ENCODE data around the gene CTNND2.
"Not testable (repeated sequence)": the region's sequence is repeated elsewhere in the genome, so short reads cannot be mapped to it uniquely, and the experiment has no call there.

The CTNND2 gene

DNA sequence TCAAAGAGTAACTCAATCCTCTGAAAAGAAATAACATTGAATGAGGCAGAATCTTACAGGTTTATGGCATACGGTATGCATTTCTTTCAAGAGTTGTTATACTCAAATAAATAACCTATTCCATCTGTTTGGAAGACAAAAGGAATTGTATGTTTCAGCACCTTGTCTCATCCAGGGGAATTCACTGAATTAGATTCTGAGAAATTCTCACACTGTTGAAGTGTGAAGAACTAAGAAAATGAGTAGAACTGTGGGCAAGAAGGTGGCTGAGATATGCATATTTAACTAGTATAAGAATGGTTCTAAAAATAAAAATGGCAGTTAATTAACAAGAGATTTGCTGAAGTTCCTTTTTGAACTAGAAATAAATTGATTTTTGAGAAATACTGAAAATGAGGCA lies 863.9 kb downstream of the CTNND2 start:
- no peak for DNase-seq (ENCODE audit: low read depth, low spot score)

DNA sequence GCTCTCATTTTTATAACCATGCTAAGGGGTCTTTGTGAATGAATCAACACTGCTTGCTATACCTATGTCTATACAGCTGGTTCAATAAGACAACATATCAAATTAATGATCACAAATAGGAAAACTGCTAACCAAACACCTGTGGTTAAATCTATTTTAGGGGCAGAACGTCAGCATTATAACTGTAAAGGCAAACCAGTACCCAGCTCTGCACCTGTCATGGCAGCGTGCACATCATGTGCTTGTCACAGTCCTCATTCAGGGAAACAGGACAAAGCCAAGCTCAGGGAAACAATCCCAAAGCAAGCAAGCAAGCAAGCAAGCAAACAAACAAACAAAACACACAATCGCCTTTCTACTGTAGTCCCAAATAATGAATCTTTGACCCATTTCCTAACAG lies 865.5 kb downstream of the CTNND2 start:
- no peak for DNase-seq (ENCODE audit: low read depth, low spot score)

DNA sequence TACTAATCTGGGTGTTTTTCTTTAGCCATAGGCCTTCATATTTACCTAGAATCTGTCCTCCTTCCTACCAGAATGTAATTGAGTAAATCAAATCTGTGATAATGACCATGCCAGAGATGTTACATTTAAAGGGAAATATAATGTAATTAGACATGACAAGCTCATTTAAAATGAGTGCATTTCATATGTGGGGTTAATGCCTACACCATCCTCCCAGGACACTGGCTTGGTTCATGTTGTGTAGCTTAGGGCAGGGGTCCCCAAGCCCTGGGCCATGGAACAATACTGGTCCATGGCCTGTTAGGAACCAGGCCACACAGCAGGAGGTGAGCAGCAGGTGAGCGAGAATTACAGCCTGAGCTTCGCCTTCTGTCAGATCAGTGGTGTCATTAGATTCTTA lies 866.3 kb downstream of the CTNND2 start:
- DNase-seq (ENCODE audit: low read depth, low spot score): no peak

DNA sequence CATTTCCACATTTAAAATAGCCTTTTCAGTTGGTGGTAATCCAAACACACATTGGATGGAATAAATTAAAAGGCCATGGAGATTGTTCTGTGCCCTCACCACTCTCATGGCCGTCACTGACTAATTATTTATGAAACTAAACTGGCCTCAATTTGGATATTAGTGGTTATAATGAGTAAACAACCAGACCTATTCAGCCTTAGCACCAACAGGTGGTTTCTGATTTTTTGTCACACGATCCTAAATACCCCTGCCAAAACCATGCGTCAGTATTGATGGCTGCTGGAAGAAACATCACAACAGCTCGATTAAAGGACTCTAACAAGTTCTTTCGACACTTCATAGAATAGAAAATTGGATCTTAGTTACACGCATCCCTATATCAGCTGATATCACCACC lies 867.2 kb downstream of the CTNND2 start:
- DNase-seq (ENCODE audit: low read depth, low spot score): no peak

DNA sequence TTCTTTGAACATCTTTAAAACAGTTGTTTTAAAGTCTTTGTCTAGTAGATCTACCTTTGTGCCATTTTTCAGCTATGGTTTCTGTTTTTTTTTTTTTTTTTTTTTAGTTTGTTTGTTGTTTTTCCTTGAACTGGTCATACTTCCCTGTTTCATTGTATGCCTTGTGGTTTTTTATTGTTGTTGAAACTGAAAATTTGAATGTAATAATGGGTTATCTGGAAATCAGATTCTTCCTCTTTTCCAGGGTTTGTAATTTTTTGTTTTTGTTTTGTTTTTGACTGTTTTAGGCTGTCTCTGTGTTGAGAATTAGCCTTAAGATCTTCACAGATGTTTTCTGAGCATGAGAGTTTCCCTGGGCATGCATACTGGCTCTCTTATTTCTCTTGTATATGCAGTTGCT lies 873.6 kb downstream of the CTNND2 start:
- no peak for DNase-seq (ENCODE audit: low read depth, low spot score)

DNA sequence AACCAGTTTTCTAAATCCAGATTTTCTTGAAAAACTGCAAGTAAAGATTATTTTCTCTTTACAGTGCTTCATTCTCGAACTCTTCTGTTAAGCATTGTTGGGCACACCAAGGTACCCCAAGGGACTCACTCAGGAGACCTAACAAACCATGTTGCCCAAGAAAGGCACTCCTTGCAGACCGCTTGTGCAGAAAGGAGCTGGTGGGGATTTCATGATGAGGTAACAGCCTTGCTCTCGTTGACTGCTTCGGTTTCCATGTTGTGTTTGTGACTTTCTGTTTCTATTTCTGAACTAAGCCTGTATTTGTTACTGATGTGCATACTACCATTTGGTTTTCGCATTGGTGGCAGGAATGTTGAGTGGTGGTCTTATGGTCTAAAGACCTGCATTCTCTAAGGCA lies 876.6 kb downstream of the CTNND2 start:
- no peak for DNase-seq (ENCODE audit: low read depth, low spot score)

DNA sequence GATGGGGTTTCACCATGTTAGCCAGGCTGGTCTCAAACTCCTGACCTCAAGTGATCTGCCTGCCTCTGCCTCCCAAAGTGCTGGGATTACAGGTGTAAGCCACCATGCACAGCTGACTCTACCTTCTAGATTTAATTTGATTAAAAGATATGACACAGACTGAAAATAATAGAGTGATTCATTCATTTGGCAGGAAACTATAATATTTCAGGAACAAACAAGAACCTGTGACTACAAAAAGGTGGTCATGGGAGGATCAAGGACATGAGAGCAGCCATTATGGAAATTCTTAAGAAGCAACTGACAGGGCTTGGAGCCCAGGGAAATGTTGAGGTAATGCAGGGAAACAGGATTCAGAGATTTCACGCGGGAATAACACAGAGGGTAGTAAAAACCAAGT lies 877.7 kb downstream of the CTNND2 start:
- no peak for DNase-seq (ENCODE audit: low read depth, low spot score)

DNA sequence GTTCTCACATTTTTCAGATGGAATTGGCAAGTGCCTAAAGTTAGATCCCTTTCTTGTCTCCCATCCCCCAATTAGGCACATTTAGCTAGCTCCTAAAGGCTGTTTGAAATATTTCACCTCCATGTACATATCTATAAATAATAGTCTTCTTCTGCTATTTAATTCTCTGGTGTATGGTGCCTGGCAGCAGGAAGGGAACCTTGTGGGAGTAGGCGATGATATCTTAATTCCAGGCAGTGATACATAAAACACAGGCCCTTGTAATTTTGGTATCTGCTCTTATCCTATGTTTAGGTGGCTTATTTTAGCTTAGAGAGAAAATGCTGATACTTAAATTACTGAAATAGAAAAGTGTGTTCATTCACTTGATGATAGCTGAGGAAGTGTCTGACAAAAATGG lies 880.3 kb downstream of the CTNND2 start:
- DNase-seq (ENCODE audit: low read depth, low spot score): no peak

DNA sequence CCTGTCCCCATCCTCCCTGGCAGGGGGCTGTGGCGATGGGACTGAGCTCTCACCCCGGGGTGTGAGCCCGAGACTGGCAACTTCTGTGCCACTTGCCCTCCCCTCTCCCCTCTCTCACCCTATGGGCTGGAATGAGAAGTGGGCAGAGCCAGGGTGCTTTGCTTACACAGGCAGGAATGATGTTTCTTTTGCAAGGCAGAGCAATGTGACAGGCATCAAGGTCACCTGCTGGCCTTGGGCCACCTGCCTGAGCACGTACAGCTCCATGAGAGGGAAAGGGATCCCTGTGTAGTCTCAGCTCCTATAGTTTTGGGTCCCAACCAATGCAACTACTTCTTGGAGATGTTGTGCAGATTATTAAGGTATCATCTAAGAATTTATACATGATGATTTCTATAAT lies 890.5 kb downstream of the CTNND2 start:
- DNase-seq (ENCODE audit: low read depth, low spot score): no peak

DNA sequence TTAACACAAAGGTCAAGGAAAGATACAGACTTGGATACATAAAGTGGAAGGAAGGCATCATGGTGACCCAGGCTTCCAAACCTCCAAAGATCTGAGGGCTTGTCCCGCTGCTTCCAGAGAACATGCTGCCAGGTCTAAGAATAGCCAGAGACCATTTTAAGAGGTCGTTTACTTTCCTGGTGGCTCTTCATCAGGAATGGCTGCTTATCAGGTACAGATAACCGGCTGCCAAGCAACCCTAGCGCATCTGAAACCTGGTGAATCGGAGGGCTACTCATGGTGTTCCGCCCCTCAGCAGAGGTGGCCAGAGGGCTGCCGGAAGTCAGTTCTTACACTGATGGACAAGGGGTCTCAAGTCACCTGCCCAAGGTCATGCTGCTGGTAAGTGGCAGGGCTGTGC lies 892.0 kb downstream of the CTNND2 start:
- DNase-seq (ENCODE audit: low read depth, low spot score): no peak

DNA sequence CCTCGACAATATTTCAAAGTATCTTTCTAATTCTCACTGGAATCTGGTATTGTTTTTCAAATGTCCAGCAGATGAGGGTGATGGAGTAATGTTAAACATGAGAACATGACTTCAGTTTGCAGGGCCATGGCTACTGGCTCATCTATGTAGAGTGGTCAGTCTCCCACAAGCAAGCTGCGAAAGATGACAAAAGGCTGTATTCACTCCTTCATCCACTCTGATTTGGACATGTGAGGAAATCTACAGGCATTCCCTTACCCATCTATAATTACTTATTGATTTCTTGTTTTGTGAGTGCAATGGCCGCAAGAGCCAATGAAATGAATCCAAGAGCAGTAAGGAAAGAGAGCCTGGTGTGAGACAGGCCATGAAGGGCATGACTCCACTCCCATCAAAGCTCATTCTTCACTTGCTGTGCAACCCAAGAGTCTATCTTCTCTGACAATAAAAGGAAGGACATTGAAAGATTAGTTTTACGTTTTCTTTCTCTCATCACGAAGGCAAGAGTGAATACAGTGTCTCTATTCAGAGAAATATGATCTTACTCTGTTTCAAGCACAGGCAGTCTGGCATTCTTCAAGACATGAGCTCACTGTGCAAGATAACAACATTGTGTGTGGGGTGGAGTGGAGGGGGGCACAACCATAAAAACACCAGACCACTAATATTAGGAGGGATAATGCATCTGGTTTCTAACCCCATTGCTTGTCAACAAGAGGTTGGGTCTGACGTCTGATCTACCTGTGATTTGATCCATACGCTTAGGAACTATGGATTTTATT lies 893.6 kb downstream of the CTNND2 start:
- DNase-seq (ENCODE audit: low read depth, low spot score): no peak

DNA sequence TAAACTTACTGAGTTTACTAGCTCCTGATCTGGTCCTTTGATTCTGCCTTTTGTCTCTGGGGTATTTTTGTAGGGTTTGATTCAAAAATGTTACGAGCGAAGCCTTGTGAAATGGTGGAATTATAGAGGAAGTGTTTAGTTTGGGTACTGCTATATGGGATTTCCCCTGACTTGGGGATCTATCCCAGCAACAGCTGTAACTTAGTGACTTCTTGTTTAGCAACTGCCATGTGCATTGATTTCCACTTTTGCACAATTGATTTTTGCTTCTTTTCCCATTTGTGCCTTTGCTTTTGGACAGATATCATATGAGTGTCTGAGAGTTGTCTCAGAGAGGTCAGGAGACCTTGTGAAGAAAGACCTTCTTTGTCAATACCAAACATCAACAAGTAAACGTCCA lies 894.7 kb downstream of the CTNND2 start:
- DNase-seq (ENCODE audit: low read depth, low spot score): no peak

DNA sequence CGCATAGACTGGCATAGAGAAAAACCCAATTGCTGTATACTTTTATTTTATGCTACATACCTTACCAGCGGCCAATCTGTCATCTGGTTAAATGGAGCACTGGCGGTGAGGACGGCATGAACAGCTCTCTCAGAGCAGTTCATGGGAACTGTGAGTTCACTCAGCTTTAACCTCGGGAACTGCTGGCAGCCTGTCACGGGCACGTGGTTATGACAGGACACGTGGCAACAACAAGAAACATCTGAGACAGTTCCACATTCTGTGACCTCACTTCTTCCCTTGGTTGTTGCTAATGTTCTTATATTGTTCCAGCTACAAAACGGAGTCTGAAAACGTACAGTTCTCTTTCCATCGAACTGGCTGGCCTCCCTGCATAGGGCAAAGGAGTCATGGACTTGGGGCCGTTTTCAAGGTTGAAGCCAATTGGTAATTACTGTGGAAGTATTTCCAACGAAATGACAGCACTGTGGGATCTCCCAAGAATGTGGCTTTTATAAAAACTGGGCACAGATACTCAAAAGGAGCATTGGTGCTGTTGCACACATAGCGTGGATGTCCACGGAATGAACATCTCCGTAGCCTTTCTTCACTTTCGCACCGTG lies 896.9 kb downstream of the CTNND2 start:
- no peak for DNase-seq (ENCODE audit: low read depth, low spot score)

DNA sequence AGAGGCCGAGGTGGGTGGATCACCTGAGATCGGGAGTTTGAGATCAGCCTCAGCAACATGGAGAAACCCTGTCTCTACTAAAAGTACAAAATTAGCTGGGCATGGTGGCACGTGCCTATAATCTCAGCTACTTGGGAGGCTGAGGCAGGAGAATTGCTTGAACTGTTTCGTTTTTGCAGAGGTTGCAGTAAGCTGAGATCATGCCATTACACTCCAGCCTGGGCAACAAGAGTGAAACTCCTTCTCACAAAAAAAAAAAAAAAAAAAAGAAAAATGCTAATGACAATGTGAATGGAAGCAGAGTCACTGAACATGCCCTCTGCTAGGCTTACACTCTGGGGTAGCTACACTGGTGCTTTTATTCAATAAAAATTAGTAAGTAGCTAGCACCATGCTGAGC lies 899.7 kb downstream of the CTNND2 start:
- not testable (repeated sequence) for DNase-seq (ENCODE audit: low read depth, low spot score)

DNA sequence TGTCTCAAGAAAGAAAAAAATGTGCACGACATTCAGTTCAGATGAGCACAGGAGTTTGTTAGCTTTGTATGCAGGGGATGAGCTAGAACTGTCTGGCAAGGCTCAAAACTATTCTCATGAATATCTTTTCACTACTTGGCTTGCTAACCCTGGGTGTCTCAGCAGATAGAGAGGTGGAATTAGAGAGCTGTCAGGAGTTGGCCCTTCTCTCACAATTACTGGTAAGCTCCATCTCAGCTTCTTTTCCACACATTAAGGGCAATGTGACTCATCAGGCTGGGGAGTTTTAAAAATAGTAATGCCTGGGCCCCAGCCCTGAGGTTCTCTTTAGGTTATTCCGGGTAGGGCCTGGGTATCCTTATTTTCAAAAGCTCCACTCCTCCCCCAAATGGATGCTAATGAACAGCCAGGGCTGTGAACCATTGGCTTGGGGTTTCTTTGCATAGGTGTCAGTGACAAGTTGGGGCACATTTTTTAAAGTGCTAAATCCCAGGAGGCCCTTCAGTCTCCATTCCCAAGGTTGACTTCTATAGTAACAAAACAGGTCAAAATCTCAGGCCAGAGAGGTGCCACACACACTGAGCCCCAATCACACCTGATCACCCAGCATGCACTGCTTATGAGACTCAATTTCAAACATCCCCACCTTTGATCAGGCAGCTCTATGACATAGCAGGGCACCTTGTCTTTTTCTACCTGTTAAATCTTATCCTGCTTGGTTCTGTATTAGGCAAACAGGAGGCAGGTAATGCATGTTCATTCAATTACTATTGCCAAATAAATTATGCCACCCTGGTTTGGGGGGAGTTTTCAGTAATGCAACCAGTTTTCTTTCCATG lies 903.5 kb downstream of the CTNND2 start:
- no peak for DNase-seq (ENCODE audit: low read depth, low spot score)

DNA sequence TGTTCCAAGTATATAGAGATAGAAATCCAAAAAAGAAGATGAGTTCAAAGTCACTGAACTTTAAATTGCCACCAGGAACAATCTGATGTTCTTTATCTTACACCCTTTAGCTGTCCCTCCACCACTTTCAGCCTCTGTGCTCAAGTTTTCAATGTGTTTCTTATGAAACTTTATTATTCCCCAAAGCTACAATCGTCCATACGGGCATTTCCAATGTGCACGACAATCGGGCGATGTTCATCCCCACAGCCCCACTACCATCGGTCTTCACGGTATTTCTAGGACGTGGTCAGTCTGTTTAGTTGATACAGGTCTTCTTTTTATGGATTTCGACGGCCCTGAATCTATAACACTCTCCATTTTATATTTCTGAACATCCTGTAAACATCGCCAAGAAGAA lies 904.5 kb downstream of the CTNND2 start:
- DNase-seq (ENCODE audit: low read depth, low spot score): no peak

DNA sequence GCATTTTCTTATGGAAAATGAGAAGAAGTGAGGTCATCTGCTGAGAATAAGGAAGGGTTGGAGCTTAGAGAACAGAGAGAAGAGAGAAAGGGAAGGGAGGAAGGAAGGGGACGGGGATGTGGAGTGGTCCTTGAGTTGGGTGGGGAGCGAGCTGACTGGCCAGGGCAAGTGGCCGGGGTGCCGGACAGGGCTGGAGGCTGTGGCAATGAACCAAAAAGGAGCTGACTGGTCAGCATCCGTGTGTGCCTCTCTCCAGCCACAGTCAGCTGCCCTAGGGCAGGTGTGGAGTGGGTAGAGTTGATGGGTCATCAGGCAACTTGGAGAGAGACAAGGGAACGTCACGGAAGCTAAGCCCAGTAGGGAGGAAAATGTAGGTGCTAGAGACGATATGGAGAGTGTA lies 908.4 kb downstream of the CTNND2 start:
- DNase-seq (ENCODE audit: low read depth, low spot score): no peak

DNA sequence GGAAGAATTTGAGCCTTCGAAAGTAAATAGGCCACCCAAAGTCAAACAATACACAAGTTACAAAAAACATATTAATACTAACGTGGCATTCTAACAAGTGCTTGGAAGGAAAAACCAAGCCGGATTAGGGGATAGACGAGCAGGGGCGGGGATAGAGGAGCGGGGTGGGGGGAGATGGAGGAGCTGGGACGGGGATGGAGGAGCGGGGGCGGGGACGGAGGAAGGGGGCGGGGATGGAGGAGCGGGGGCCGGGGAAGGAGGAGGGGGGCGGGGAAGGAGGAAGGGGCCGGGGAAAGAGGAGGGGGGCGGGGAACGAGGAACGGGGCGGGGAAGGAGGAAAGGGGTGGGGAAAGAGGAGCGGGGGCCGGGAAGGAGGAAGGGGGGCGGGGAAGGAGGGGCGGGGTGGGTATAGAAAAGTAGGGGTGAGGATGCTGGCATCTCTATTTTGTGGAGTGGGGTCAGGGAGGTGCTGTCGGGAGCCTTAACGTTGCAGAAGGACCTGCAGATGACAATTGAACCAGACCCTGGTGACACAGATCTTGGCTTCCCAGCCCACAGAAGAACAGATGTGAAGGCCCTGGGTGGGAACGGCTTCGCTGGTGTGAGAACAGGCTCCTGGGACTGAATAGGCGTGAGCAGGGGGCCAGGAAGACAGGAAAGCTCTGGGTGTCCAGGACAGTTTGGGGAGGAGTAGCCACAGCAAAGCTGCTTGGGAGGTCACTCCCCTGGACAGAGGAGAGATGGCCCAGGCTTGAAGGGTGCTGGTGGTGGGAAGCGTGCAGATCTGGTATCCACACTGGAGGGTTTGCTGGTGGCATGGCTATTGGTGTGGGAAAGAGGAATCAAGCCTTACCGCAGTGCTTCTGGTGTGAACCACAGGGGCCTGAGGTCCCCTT lies 909.9 kb downstream of the CTNND2 start:
- no peak for DNase-seq (ENCODE audit: low read depth, low spot score)

DNA sequence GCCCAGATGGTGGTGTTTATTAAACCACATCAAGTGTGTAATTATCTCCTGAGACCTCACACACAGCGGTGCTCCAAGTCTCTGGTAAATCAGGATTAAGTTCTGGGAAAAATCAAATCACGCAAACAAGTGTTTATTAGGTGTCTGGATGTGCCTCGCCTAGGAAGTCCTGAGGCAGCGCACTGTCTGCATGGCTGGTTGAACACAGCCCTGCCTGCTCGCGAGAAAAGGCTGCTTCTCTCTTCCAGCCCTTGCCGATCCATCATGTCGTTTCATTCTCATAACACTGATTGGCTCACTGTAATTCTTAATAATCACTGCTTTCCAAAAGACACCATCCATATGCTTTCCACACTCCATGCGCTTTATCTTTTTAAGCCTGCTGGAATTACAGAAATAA lies 913.6 kb downstream of the CTNND2 start:
- no peak for DNase-seq (ENCODE audit: low read depth, low spot score)

DNA sequence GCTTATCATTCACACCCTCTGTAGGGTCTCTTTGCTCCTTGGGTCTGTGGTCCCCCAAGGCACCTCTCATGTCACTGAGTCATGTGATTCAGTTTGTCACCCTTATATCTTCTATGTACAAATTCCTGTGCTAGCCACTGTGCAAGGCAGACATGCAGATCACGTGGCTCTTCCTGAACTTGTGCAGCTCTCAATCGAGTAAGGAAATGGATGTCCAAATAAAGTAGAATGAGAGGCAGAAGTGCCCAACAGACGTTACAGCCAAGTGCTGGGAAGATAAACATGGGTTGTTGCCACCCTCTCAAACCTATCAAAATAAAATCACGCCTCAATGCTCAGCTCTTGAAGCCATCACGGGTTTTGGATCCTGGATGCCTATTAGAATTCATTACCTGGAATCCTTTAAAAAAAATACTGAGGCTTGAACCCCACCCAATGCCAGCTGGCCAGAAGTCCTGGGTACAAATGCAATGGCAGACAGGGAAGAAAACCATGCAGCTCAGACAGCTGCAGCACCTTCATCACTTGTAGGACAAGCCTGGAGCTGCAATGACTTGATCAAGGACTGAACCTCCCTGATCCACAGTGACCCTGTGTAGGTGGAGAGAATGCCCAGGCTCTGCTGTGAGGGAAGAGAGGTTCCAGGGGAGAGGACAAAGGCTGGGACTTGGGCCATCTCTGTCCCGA lies 914.5 kb downstream of the CTNND2 start:
- no peak for DNase-seq (ENCODE audit: low read depth, low spot score)

DNA sequence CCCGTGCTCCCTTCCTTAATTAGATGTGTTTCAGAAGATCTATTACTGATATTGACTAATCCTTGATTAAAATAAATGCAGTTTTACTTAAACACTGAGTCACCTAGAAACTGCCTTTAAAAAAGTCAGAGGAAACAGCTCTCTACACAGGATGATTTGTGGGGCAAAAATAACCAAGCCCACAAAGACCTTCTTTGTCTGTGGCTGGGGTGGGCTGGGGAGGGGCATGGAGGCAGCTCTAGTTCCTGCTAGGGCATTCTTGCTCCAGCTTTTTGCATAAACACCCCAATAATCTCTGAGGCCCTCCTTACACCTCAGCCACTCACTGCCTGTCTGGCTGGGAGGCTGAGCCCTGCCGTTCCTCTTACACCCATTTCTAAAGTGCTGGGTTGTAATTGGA lies 915.6 kb downstream of the CTNND2 start:
- DNase-seq (ENCODE audit: low read depth, low spot score): no peak

Measured in activated CD4-positive, CD25-positive, alpha-beta regulatory T cell treated with anti-CD3 and anti-CD28 coated beads, Interleukin-2, amount 50 U/mL, for 16 hours (primary cell).